Left lobe of liver (tissue), 2 donors: ENCODE results near the gene TGFA. TPM values are rescaled to one million over a fixed set of nuclear protein-coding genes. Genes with fewer than 3 reads are reported as not detected.

Source experiments
- ATAC-seq: fragments of 200-7000 bp; cut with Tn5 transposase; one replicate; pipeline ENCODE4 v1.9.1; 2020; ENCODE audit warnings: mild to moderate bottlenecking, moderate library complexity
- DNase-seq: peaks from one replicate; pipeline ENCODE4 v3.0.0-alpha.2; 2020; ENCODE audit warnings: low spot score
- total RNA-seq: library from RNA; stranded (reverse); gene quantifications from one replicate; pipeline ENCODE4 v1.2.1, GENCODE V29; 2021
- donor health status: DM: no; HTN: no; CAD: no; lungs with moderate emphysema.
- donor health status: DM: no; HTN: yes; CAD: no.

Gene TGFA
- total RNA-seq, 1 donor from 2014 or later = 5.0 TPM

DNA sequence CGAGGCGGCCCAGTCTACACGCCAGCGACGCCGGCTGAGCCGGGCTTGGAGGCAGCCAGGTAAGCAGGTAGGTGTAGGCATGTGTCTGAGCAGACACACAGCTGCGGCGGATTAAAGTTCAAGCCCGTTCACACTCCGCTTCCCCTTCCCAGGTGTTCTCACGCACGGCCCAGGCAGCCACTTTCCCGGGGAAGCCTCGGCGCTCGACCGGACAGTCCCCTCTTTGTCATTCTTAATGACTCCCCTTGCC, 367 bp downstream of the TGFA start:
- ATAC-seq = peak; percentile 64

DNA sequence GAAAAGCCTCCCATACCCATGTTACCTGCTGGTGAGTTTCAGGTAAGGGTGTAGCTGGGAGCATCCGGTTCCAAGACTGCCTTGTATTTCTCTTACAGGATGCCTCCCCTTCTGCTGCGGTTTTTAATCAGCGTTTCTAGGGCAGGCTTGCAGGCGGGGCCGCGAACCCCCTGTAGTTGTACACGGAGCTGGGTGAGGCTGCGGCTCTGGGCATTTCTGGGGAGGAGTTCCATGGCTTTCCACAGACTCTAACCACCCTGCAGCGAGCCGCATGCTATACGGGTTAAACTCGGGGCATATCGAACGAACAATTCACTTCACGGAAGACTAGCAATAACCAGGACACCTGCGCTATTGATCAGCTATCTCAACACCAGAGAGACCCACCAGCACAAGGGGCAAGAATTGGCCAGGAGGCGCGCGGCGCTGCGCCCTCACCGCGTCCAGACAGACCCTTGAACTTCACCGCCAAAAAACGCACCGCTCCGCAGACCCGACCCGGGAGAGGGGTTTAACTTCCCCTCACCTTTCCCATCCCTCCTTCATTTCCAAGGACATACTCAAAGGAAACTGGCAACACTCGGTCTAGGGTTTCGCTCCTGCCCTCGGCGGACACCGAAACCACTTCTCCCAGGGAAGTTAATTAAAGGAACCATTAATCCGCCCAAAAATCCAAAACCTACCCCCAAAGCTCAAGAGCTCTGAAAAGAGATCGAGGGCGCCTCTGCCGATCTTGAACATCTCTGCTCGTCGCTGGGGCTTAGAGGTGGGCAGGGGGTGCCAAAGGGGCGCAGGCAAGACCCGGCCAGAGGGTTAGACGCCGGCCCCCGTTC, 909 bp downstream of the TGFA start:
- ATAC-seq = no peak
- DNase-seq = no peak

More for the DNA sequence above, 367 bp downstream of the TGFA start:
- peak; percentile 67 for DNase-seq

GRCh38 chr2:70551167-70551566, 2.5 kb downstream of the TGFA start:
- DNase-seq = no peak

GRCh38 chr2:70549962-70550361, 3.7 kb downstream of the TGFA start:
- no peak for ATAC-seq
- DNase-seq = no peak

More at GRCh38 chr2:70551167-70551566, 2.5 kb downstream of the TGFA start:
- ATAC-seq = no peak

DNA sequence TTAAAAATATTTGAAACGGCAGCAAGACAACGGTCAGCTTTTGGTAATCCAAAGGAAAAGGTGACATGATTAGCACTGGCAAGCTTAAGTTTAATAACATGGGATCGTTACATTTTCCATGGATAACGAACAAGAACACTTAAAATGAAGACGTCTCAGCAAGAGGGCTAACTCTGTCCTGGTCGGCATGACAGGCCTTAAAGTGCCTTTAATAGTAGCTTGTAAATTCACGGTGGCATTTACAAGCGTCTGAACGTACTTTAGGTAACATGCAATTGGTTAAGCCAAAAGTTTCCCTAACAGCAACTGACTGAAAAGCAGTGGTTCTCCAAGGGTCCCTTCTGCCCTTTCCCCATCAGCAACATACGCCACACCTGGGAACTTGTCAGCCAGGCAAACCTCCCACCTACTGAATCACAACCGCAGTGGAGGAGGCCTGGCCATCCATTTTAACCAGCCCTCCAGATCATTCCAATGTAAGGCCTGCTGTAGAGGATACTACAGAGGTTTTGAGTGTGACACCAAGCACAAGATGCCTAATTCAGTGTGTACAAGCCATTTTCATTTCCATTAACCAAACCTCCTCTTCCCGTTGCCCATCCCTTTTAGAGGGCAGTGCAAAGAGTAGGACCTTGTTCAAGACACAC, 4.4 kb downstream of the TGFA start:
- no peak for DNase-seq
- ATAC-seq = no peak

DNA sequence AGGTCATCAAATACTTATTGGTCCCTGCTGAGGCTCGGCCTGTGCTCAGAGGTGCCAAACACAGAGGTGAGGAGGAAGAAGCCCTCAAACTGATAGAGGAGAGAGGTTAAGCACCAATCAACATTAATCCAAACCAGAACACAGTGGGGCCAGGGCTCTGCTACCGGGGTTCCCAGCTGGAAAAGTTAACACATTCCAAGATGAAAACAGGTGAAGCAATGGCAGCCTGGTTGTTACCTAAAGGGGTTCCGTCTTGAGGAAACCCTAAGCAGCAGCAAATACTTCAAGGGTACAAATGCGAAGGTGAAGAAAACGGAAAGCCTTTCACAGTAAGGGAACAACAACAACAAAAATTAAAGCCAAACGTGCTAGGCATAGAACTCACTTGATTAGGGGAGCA, 5.4 kb downstream of the TGFA start:
- no peak for DNase-seq
- no peak for ATAC-seq

GRCh38 chr2:70546885-70547284, 6.7 kb downstream of the TGFA start:
- DNase-seq = no peak
- no peak for ATAC-seq

DNA sequence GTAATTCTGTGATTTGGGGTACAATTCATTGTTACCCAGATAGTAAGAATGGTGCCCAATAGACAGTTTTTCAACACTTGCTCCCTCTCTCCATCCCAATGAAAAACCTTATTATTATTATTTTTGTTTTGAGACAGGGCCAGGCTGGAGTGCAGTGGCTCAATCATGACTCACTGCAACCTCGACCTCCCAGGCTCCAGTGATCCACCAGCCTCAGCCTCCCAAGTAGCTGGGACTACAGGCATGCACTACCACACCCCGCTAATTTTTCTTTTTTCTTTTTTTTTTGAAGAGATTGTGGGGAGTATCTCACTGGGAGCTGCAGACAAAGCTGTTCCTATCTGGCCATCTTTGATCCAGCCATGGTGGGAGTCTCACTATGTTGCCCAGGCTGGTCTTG, 7.2 kb downstream of the TGFA start:
- DNase-seq (no peak), ATAC-seq (no peak)

DNA sequence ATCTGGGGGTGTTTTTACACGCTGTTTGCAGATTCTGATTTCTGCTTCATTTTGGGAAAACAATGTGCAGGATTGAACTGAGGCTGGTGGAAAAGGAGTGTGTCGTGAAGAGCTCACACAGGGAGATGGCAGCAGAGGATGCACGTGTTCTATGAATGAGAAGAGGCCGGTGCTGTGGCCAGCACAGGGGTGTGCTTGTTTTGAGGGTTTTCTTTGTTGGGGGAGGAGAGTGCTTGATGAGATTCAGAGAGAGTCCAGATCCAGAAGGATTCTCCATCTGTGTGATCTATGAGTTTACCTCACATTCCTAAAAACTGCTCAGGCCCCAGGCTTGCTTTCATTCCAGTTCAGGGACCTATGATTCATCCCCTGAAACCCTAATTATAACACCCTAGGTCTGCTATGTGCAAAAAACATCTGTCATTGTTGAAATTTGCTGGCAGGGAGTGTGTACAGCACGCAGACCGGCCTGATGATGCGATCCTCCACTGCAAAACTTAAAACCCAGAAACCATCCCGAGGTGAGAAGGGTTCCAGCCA, 12.1 kb downstream of the TGFA start:
- ATAC-seq (no peak), DNase-seq (no peak)

DNA sequence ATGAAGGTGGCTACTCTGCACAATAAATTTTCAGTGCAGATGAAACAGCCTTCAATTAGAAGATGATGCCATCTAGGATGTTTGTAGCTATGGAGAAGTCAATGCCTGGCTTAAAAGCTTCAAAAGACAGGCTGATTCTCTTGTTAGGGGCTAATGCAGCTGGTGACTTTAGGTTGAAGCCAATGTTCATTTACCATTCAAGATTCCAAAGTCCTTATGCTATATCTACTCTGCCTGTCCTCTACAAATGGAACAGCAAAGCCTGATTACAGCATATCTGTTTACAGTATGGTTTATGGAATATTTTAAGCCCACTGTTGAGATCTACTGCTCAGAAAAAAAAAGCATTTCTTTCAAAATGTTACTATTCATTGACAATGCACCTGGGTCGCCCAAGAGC, 15.8 kb downstream of the TGFA start:
- DNase-seq (no peak), ATAC-seq (no peak)

GRCh38 chr2:70536517-70537055, 17.0 kb downstream of the TGFA start:
- no peak for DNase-seq
- no peak for ATAC-seq

DNA sequence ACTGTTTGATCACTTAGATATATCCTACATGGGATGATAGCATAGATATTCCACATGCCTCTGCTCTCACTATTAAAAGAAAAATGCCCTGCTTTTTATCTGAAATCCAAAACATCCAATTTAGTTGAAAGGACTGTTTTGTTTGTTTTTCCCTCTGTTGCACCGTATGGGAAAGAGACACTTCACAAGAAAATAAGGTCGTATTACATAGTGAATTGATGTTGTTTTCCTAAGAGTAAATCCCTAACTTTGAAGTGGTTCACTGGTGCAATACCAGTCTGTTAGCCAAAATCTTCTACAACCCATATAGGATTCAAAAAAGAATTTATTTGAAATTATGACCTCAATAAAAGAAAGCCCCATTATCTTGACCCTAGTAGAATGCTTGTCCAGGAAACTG, 18.1 kb downstream of the TGFA start:
- DNase-seq (no peak), ATAC-seq (no peak)

DNA sequence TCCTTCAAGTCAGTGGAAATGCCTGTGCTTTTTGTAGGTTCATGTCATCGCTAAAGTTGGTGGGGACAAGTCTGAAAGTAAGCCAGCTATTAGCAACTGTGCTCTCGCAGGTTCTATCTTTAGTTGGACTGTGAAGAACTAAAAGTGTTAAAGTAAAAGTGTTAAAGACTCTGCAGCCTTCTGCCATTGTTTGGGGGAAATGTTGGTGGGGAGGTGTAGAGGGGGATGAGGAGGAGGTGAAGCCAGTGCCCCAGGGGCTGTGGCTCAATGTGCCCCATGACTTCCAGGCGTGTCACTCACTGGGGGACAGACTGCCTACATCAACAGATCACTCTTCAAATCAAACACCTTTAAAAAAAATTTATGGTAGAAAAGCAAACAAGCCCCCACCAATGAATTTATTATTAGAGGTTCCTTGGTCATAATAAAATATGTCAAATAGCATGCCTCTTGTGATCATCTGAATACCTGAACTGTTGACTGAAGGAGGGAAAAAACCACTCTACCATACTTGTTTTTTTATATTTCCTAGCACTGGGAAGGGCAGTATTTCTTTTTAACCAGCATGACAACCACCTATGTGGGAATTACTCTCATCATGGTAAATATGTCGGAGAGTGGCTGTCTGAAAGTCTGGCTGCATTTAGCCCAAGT, 19.3 kb downstream of the TGFA start:
- ATAC-seq = no peak
- DNase-seq = no peak

GRCh38 chr2:70532244-70532935, 21.2 kb downstream of the TGFA start:
- DNase-seq (no peak), ATAC-seq (no peak)

DNA sequence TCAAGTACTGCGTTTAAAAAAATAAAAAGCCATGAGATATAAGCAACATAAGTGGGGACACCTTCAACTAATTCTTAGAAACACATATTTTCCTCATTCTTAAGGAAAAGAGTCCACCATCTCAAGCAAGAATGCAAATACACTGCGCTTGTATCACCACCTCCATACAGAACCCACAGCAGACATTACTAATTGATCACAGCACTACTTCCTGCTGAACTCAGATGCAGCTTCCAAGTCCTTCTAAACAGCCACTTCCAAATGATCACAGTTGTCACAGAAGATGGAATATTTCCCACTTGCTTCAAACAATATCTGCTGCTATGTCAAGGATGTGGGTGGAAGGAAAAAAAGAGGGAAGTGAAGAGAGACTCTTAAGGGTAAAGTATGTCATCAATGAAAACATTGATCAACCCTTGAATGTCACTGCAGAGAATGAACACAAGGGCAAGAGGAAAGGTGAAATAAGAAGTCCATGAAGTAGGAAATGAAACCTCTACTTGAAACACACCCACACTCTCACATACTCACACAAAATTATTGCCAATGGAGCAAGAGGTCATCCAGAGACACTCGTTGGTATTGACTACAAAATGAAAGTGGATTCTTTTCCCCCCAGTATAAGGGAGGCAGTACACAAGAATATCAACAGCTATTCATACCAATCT, 22.1 kb downstream of the TGFA start:
- DNase-seq (no peak), ATAC-seq (no peak)

GRCh38 chr2:70529610-70530009, 24.0 kb downstream of the TGFA start:
- DNase-seq (no peak), ATAC-seq (peak; percentile 36)

- DNase-seq (no peak), ATAC-seq (no peak)
These were observed 24.7 kb downstream of the TGFA start for GRCh38 chr2:70528929-70529328.

DNA sequence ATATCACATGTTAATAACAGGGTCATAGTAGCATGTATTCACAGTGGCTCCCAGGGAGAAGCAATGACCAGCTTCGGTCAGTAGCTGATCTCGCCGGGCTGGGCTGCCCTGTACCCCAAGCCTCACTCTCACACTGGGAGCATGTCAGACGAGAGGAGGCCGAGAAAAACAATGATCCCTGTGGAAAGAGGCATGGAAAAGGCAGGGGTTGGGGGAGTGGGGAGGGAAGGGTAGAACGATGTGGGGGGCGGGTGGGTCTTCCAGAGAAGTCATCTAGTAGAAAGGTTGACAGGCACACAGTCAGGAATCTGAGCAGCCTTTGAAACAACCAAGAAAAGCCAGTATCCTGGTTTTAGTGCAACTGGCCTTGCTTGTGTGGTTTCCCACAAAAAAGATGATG, 25.4 kb downstream of the TGFA start:
- ATAC-seq (no peak), DNase-seq (no peak)

DNA sequence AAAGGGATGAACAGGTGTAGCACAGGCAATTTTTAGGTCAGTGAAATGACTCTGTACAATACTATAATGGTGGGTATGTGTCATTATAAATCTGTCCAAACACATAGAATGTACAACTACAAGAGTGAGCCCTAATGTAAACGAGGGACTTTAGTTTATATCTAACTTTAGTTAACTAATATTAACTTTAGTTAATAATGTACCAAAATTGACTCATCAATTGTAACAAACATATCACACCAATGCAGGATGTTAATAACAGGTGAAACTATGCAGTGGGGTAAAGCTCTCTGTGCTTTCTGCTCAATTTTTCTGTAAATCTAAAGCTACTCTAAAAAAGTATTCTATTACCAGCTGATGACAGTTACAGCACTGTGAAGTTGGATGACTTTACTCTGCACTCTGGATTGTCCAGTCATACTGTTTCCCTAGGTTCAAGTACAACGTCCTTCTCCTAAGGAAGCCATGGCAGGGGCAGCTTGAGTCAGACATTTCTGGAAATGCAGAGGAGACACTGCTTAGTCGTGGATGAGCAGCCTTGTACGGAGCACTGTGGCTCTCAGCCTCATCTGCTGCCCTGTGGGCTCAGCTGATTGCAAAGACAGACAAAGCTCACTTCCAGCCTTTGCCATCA, 26.1 kb downstream of the TGFA start:
- no peak for DNase-seq
- ATAC-seq = no peak

- ATAC-seq = no peak
- DNase-seq = no peak
These were observed 27.5 kb downstream of the TGFA start for GRCh38 chr2:70526126-70526525.
